NT2/D1 (cell line): ENCODE measurements around the gene UGT1A6.

Experiments
- SUZ12 ChIP-seq: IDR thresholded peaks from 2 replicates; pipeline ENCODE4 v1.6.1; 2011; ENCODE audit not compliant: insufficient read length, insufficient read depth; ENCODE audit errors: extremely low read depth
- ZNF274 ChIP-seq: IDR thresholded peaks from 2 replicates; pipeline ENCODE4 v1.6.1; 2011; ENCODE audit warnings: mild to moderate bottlenecking, low read depth, low read length

DNA sequence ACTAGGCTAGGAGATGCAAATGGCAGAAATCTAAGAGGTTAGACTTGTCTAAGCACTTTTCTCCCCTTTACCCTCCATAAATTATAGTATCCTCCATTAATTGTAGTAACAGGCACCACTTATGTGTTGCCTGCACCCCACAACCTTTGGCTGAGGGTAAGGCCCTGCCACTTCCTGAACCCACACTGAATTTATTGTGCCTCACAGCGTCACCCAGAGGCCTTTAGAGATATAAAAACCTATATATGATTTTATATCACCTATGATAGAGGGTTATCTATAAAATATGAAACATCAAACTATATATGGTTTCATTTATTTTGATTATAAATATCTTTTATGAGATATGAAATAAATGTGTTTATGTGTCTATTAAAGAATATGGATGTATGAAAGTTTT lies 18.4 kb upstream of the UGT1A6 start:
- TF ChIP-seq ZNF274 (no peak), SUZ12 (no peak)
